Measurements from ENCODE around the gene TFIP11. TPM values are rescaled to one million over a fixed set of nuclear protein-coding genes. Genes with fewer than 3 reads are reported as not detected.

The TFIP11 gene
- total RNA-seq, 2 donors from 2014 or later: 21.9 to 33.2 TPM

GRCh38 chr22:26445577-26446275 lies 66.5 kb downstream of the TFIP11 start:
- Histone ChIP-seq H3K27me3 (replicated peaks; ENCODE audit: insufficient read depth) (no peaks in the 10 kb centered on the region), H3K27ac (no peak overlapping the region), H3K4me3 (no peak overlapping the region), H3K9me3 (no peaks in the 10 kb centered on the region), H3K4me1 (replicated peaks) (no peaks in the 10 kb centered on the region), H3K36me3 (no peaks in the 10 kb centered on the region)
- intact Hi-C loops (cut with DNase I): no loop called here
- TF ChIP-seq CTCF (IDR thresholded peaks at IDR 0.05) (no peak), POLR2AphosphoS5 (IDR thresholded peaks at IDR 0.05) (no peak), POLR2A (IDR thresholded peaks at IDR 0.05) (no peak)
- WGBS: 56% methylated on average over 15 of the region's 15 CpGs
- DNase-seq (ENCODE audit: low spot score): peak; percentile 32

DNA sequence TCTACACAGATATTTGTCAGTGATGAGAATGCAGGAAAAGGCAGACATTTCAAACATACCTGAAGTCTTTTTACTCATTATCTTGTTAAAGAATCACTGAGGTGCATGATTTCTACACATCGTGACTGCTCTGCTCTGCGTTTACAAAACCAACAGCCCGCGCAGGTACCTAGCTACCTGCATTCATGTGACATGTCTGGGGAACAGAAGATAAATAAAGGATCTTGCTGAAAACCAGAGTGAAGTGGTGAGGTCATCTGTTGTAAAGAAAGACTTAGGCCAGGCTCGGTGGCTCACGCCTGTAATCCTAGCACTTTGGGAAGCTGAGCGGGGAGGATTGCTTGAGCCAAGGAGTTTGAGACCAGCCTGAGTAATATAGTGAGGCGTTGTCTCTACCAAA lies 67.5 kb downstream of the TFIP11 start:
- H3K27me3 ChIP-seq (replicated peaks; ENCODE audit: insufficient read depth): no peaks in the 10 kb centered on the region
- TF ChIP-seq CTCF (IDR thresholded peaks at IDR 0.05) (no peak), POLR2AphosphoS5 (IDR thresholded peaks at IDR 0.05) (no peak), POLR2A (IDR thresholded peaks at IDR 0.05) (no peak)
- 84% methylated on average over 8 of the region's 8 CpGs for WGBS
- H3K27ac ChIP-seq: no peak overlapping the region
- H3K36me3 ChIP-seq: no peaks in the 10 kb centered on the region
- intact Hi-C loops (cut with DNase I): no loop called here
- no peaks in the 10 kb centered on the region for H3K9me3 ChIP-seq
- H3K4me3 ChIP-seq: no peak overlapping the region
- no peaks in the 10 kb centered on the region for H3K4me1 ChIP-seq (replicated peaks)
- no peak for DNase-seq (ENCODE audit: low spot score)

DNA sequence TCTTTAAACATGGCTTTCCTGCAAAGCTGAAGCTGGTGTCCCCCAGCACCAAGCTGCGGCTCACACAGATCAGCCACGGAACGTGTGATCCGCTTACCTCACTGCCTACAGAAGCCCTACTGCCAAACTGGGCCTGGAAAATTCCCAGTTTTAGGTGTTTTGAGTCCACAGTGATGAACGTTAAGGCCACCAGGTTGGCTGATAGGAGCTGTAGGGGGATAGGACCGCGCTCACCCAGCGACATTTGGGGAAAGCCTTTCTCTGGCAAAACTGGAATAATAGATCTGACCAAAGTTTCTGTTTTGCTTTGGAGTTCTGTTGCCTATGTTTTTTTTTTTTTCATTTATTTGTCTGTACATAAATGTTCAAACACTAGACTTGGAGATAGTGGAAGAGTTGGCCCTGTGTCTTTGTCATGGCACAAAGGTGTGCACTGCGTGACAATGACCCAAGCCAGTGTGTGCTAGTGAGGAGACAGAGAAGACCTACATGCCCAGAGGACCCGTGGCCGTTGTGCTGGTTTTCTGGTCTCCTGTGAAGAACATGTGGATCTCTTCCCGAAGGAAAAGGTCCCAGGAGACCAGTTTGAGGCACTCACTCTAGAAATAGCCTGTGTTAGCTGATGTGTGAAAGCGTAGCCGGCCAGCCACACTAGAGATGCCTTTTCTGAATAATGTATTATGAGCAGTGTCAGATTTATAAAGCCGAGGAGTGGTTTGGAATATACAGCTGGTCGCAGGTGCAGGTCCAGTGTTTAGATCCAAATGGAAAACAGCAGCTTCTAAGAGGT lies 68.2 kb downstream of the TFIP11 start:
- Histone ChIP-seq H3K9me3 (no peaks in the 10 kb centered on the region), H3K27me3 (replicated peaks; ENCODE audit: insufficient read depth) (no peaks in the 10 kb centered on the region), H3K27ac (no peak overlapping the region), H3K36me3 (no peaks in the 10 kb centered on the region), H3K4me1 (replicated peaks) (no peaks in the 10 kb centered on the region), H3K4me3 (no peak overlapping the region)
- TF ChIP-seq POLR2A (IDR thresholded peaks at IDR 0.05): no peak
- TF ChIP-seq POLR2AphosphoS5 (IDR thresholded peaks at IDR 0.05): no peak
- no peak for TF ChIP-seq CTCF (IDR thresholded peaks at IDR 0.05)
- intact Hi-C loops (cut with DNase I): no loop called here
- WGBS: 85% methylated on average over 16 of the region's 16 CpGs
- no peak for DNase-seq (ENCODE audit: low spot score)

DNA sequence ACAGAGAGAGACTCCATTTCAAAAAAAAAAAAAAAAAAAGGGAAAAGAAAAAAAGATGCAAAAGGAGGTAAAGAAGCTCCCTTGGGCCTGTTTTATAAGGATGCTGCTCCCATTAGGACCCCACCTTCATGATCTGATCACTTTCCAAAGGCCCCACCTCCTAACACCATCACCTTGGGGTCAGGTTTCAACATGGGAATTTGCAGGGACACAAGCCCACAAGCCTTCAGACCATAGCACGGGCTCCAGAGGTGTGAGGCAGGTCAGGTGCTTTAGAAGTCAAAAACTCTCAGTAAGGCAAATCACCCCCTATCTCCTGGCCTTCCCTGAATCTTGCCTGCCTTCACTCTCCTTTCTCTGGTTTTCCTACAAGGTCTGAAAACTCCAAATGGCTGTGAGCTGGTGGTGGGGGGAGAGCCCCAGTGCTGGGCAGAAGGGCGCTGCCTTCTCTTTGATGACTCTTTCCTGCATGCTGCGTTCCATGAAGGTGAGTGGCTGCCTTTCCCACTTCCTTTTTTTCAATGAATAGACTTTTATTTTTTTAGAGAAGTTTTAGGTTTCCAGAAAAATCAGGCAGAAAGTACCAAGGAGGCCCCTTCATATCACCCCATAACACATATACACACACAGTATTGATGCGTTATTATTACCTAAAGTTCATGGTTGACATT lies 70.1 kb downstream of the TFIP11 start:
- no peak for DNase-seq (ENCODE audit: low spot score)
- TF ChIP-seq POLR2A (IDR thresholded peaks at IDR 0.05): no peak
- no peak for TF ChIP-seq POLR2AphosphoS5 (IDR thresholded peaks at IDR 0.05)
- no peak for TF ChIP-seq CTCF (IDR thresholded peaks at IDR 0.05)
- intact Hi-C loops (cut with DNase I): no loop called here
- Histone ChIP-seq H3K4me1 (replicated peaks) (peaks cover 2% of the 10 kb centered on the region), H3K27me3 (replicated peaks; ENCODE audit: insufficient read depth) (no peaks in the 10 kb centered on the region), H3K27ac (no peak overlapping the region), H3K36me3 (no peaks in the 10 kb centered on the region), H3K4me3 (no peak overlapping the region), H3K9me3 (no peaks in the 10 kb centered on the region)
- 84% methylated on average over 4 of the region's 4 CpGs for WGBS

MicroRNAs encoded within 50 kb of the gene (microRNA counts, 767-probe panel; counts per million panel counts)
- microRNA hsa-miR-548j: 0 to 431 counts per million in 2 donors

Small RNA genes within 50 kb of the gene (microRNA-seq; reads per million reads assigned to microRNA genes)
- 0.84 reads per million, percentile 3 among the genes with 10 or more reads in this experiment for gene MIR548J

Small RNA genes within 50 kb of the gene (small RNA-seq; reads per million reads assigned to genes)
- 0 to 0.10 reads per million in 2 donors for gene MIR548J

Other genes with a start within 250 kb of the TFIP11 start
- gene ASPHD2, start 83.2 kb downstream of the TFIP11 start, total RNA-seq: 1 to 10 TPM; 1.4 to 3.6 TPM
- gene HPS4, start 28.7 kb downstream of the TFIP11 start, total RNA-seq: 10 to 100 TPM; 25.3 to 83.9 TPM
- gene SRRD, start 28.6 kb downstream of the TFIP11 start, total RNA-seq: 10 to 100 TPM; 15.2 to 24.4 TPM
- gene TPST2, start 77.7 kb upstream of the TFIP11 start, total RNA-seq: 100 to 1,000 TPM in 1 of 2 donors, 10 to 100 TPM in 1; 49.4 to 200 TPM
- gene CRYBB1, start 105.6 kb upstream of the TFIP11 start, total RNA-seq: under 1 TPM in 1 of 2 donors, not detected in 1; 0.36 TPM
- 1 to 10 TPM in 1 of 2 donors, not detected in 1; 3.3 TPM for gene CRYBA4, start 109.5 kb upstream of the TFIP11 start, total RNA-seq
- gene MIAT, start 145.1 kb upstream of the TFIP11 start, total RNA-seq: under 1 TPM; 0.50 to 0.80 TPM

All from prostate gland (tissue), 2 donors.